Stimulated activated CD8-positive, alpha-beta memory T cell treated with anti-CD3 and anti-CD28 coated beads, Interleukin-15, amount 100 ng/mL, for 1 hour (primary cell): ENCODE results near the gene RBFOX2.
"Not testable (repeated sequence)": the region's sequence is repeated elsewhere in the genome, so short reads cannot be mapped to it uniquely, and the experiment has no call there.

Source experiments
- DNase-seq: peaks from one replicate; pipeline ENCODE4 v3.0.0-alpha.2; 2020; ENCODE audit warnings: low read depth

Gene RBFOX2, protein sequence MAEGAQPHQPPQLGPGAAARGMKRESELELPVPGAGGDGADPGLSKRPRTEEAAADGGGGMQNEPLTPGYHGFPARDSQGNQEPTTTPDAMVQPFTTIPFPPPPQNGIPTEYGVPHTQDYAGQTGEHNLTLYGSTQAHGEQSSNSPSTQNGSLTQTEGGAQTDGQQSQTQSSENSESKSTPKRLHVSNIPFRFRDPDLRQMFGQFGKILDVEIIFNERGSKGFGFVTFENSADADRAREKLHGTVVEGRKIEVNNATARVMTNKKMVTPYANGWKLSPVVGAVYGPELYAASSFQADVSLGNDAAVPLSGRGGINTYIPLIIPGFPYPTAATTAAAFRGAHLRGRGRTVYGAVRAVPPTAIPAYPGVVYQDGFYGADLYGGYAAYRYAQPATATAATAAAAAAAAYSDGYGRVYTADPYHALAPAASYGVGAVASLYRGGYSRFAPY

DNA sequence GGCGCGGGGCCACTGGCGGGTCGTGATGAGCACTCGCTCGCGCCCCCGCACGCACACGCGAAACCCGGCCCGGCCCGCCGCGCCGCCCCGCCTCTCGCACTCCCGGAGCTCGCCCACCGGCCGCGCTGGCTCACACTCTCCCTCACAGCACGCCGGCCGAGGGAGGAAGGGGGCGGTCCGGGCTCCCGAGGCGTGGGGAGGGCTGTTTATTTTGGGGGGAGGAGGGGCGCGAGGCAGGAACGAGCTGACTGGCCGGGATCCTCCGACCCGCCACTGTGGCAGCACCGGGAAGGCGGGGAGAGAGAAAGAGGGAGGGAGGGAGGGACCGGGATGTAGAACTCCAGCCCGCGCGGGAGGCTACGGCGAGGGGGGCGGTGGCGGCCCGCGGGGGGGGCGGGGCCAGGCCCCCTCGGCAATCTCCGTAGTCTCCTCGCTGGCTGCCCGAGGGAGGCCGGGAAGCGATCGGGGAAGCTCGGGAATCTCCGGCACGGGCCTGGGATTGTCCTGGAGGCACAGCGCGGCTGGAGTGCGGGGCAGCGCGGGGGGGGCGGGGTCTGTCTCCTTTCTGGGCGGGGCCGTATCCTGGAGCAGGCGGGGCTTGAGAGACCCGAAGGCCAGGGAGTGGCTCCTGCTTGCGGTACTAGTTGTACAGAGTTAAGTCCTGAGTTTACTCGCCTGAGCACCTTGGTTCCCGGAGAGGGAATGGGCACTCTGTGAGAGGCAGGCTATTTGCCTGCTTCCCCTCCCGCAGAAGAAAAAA is at the start of gene RBFOX2:
Gene RBFOX2, minus strand, starts transcription at position 179 of the 760 bp plus-strand sequence. CDS start 399 bp downstream, outside the sequence.
- peak; percentile 17 for DNase-seq

DNA sequence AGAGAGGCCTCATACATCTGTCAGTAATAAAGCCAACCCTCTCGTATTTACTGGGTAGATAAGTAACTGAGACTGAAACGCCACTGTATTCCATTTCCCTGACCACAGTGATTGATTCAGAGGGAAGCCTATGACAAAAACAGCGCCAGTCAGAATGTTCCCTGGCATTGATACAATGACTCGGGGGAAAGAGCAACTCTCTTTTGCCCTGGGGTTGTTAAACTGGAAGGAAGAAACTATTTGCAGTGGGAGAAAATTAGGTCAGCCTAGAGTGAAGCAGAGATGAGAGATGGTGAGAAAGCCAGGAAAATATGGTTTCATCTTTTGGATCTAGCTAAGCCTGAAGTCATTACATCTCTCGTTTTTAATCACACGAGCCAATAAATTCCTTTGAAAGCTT is 48.6 kb upstream of the RBFOX2 start:
- DNase-seq, result no peak

DNA sequence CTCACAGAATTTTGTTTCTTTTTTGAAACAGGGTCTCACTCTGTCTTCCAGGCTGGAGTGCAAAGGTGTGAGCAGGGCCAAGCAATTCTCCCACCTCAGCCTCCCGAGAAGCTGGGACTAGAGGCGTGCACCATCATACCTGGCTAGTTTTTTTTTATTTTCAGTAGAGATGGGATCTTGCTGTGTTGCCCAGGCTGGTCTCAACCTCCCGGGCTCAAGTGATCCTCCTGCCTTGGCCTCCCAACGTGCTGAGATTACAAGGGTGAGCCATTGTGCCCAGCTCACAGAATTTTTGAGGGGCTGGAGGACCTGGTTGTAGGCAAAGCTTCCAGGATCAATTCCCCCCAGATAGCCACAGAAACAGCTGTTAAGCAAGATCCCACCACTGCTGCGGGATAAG is 47.1 kb upstream of the RBFOX2 start:
- no peak for DNase-seq

- no peak for DNase-seq
Observed at GRCh38 chr22:36075230-36075629, 46.6 kb upstream of the RBFOX2 start.

GRCh38 chr22:36073476-36073875 is 44.9 kb upstream of the RBFOX2 start:
- no peak for DNase-seq

- DNase-seq, result not testable (repeated sequence)
Observed at GRCh38 chr22:36070645-36071044, 42.0 kb upstream of the RBFOX2 start.

GRCh38 chr22:36069368-36069767 is 40.7 kb upstream of the RBFOX2 start:
- DNase-seq, result no peak

- DNase-seq, result no peak
Observed at GRCh38 chr22:36068776-36069344, 40.2 kb upstream of the RBFOX2 start.

DNA sequence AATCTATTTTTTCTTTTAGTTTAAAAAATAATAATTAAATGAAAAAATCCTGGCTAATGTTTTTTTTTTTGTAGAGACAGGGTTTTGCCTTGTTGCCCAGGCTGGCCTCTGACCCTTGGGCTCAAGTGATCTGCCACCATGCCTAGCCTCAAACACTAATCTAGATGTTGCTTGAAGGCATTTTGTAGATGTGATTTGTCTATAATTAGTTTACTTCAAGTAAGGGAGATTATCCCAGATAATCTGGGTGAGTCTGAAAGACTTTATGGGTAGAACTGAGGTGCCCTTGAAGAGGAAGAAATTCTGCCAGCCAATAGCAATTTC is 38.6 kb upstream of the RBFOX2 start:
- no peak for DNase-seq

DNA sequence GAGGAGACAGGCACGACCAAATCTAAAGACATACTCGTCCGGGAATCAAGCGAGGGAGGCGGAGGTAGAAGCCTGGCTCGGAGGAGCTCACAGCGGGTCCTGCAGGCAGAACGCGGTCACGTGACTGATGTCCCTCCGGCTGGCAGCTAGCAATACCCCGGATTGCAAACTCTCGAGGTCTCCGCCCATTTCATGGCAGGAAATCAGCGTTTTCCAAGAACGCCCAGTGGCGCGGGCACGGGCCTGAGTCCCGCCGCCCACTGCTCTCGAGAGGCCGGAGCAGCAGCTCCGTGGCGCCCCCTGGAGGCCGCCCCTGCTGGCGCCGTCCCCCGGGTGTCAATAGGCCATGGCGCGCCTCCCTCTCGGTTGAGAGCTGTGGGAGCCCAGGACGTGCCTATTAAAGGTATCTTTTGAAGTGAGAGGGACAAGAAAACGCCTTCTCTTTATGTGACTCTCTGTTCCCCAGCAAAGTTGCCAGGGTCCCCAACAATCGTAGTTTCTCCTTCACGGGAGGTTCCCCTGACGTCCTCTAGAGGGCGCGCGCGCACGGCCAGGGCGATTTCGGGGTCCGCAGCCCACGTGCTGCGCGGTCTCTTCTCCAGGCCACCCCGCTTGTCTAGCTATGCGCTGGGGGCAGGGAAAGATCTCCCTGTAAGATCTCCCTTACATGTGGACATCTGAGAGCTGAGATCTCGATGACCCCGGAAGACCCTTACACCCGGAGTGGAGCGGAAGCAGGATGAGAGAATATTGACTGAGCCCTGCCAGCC is 37.3 kb upstream of the RBFOX2 start:
- peak; percentile 30 for DNase-seq

GRCh38 chr22:36065462-36065774 is 36.8 kb upstream of the RBFOX2 start:
- no peak for DNase-seq

GRCh38 chr22:36064358-36064757 is 35.7 kb upstream of the RBFOX2 start:
- DNase-seq, result no peak

DNA sequence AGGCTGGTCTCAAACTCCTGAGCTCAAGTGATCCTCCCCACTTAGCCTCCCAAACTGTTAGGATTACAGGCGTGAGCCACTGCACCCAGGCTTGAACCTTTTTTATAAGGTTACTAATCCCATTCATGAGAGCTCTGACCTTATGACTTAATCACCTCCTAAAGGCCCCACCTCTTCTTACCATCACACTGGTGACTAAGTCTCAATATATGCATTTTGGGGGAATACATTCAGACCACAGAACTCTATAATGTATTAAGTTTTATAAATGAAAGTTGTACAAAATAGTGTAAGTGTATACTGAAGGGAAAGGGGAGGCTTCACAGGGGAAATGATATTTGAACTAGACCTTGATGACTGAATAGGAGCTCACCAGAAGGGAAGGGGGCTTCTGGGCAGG is 28.4 kb upstream of the RBFOX2 start:
- DNase-seq, result no peak

GRCh38 chr22:36055376-36056295 is 27.0 kb upstream of the RBFOX2 start:
- DNase-seq, result no peak

GRCh38 chr22:36054446-36054845 is 25.8 kb upstream of the RBFOX2 start:
- DNase-seq, result not testable (repeated sequence)

- DNase-seq, result no peak
Observed at GRCh38 chr22:36053242-36054147, 24.9 kb upstream of the RBFOX2 start.

- no peak for DNase-seq
Observed at GRCh38 chr22:36052505-36052941, 23.9 kb upstream of the RBFOX2 start.

GRCh38 chr22:36049678-36049997 is 21.0 kb upstream of the RBFOX2 start:
- no peak for DNase-seq

DNA sequence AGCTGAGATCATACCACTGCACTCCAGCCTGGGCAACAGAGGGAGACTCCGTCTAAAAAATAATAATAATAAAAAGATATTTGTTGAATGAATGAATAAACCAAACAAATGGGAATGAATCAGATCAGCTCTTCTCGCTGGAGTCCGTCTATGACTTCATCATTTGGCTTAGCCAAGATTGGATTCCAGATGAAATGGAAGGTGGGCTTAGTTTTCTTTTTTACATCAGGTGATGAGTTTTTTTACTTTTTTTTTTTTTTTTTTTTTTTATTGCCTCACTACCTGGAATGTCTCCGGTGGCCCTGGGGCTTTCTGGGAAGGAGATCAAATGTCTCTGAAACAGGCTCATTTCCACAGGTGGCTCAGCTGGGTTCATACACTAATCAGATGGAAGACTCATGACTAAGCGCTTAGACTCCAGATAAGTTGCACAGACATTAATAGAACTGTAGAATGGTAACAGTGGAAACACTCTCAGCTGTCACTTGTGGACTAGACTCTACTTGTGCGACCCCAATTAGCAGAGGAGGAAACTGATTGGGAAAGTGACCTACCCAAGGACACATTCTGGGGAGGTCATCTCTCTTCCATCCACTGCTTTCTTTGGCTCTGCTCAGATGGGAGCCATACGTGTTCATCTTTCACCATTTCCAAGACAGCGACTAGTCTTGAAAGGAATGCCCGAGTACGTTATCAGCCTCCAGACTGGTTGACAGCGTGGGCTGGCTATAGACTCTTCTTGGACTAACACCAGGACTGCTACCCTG is 20.5 kb upstream of the RBFOX2 start:
- no peak for DNase-seq

- not testable (repeated sequence) for DNase-seq
Observed at GRCh38 chr22:36044517-36044916, 15.9 kb upstream of the RBFOX2 start.
